PFSK-1 (cell line): ENCODE measurements around the gene XPO1.

Experiments used
- FOXP2 ChIP-seq: optimal IDR thresholded peaks from 2 replicates; pipeline ENCODE3; 2011; ENCODE audit warnings: borderline replicate concordance, control low read depth, inconsistent platforms; ENCODE audit not compliant: insufficient read depth; ENCODE audit errors: extremely low read length, extremely low read depth
- POLR2AphosphoS5 ChIP-seq: IDR thresholded peaks from 2 replicates; pipeline ENCODE4 v1.6.1; 2012; ENCODE audit warnings: low read depth, mild to moderate bottlenecking, control low read depth, low read length, moderate library complexity
- SIN3A ChIP-seq: IDR thresholded peaks from 2 replicates; pipeline ENCODE4 v1.6.1; 2012; ENCODE audit warnings: mild to moderate bottlenecking, low read length, moderate library complexity, borderline replicate concordance; ENCODE audit not compliant: insufficient read depth
- TAF1 ChIP-seq: IDR thresholded peaks from 2 replicates; pipeline ENCODE4 v1.6.1; 2012; ENCODE audit warnings: low read length, control low read depth, borderline replicate concordance; ENCODE audit not compliant: insufficient read depth
- TF ChIP-seq, protein P1 (sequence below), 2 experiments: IDR thresholded peaks; 2 replicates each; pipeline versions ENCODE4 v1.6.1 to v1.8.0; 2011 to 2012; ENCODE audit warnings: low read depth in 2 of 2, low read length in 2 of 2, control low read depth in 1 of 2, inconsistent platforms in 1 of 2, mild to moderate bottlenecking in 1 of 2, moderate library complexity in 1 of 2; ENCODE audit not compliant: insufficient read depth in 1 of 2

DNA sequence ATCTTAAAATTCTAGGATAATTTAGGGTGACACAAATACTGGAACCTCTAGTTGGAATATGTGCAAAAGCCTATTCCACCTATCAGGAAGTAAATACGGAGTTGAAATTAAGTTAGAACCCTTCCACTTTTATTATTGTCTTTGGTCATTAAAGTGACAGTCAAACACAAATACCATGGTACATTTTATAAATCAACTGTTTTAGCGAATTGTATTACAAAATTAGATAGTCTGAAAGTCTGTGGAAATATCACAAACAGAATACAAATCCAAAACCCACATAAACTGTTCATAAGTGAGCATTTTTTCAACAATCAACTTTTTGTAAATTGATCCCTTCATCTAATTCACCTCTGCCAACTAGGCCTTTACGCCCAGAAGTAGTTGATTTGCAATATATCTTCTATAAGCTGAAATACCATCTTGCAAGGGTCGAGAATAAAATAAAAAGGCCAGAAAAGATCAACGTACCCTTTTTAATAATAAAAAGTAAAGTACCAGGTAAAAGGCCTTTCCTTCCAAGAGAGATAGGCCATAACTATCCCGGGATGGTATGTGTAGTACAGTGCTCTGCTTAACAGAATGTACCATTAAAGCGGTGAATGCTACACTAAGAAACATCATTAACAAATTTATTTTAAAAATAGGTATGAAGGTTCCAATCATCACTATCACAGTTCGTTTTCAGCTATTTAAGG is 68.6 kb downstream of the XPO1 start:
- TF ChIP-seq TAF1: no peak
- no peak for TF ChIP-seq POLR2AphosphoS5
- TF ChIP-seq, protein P1, sequence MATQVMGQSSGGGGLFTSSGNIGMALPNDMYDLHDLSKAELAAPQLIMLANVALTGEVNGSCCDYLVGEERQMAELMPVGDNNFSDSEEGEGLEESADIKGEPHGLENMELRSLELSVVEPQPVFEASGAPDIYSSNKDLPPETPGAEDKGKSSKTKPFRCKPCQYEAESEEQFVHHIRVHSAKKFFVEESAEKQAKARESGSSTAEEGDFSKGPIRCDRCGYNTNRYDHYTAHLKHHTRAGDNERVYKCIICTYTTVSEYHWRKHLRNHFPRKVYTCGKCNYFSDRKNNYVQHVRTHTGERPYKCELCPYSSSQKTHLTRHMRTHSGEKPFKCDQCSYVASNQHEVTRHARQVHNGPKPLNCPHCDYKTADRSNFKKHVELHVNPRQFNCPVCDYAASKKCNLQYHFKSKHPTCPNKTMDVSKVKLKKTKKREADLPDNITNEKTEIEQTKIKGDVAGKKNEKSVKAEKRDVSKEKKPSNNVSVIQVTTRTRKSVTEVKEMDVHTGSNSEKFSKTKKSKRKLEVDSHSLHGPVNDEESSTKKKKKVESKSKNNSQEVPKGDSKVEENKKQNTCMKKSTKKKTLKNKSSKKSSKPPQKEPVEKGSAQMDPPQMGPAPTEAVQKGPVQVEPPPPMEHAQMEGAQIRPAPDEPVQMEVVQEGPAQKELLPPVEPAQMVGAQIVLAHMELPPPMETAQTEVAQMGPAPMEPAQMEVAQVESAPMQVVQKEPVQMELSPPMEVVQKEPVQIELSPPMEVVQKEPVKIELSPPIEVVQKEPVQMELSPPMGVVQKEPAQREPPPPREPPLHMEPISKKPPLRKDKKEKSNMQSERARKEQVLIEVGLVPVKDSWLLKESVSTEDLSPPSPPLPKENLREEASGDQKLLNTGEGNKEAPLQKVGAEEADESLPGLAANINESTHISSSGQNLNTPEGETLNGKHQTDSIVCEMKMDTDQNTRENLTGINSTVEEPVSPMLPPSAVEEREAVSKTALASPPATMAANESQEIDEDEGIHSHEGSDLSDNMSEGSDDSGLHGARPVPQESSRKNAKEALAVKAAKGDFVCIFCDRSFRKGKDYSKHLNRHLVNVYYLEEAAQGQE (IDR thresholded peaks at IDR 0.05; ENCODE audit: insufficient read depth in 1 of 2, low read depth in 2 of 2, low read length in 2 of 2): no peak
- no peak for TF ChIP-seq SIN3A
- no peak for TF ChIP-seq FOXP2
